Stimulated activated naive CD8-positive, alpha-beta T cell treated with anti-CD3 and anti-CD28 coated beads, Interleukin-15, amount 100 ng/mL, for 72 hours (primary cell): ENCODE measurements around the gene AAK1.
"Not testable (repeated sequence)": the region's sequence is repeated elsewhere in the genome, so short reads cannot be mapped to it uniquely, and the experiment has no call there.

ENCODE experiments used
- ATAC-seq: fragments of 150-1000 bp; cut with Tn5 transposase; 2 replicates; pipeline ENCODE4 v1.10.0; 2021; ENCODE audit warnings: mild to moderate bottlenecking, moderate library complexity
- DNase-seq, 2 donors: peaks; one replicate each; pipeline ENCODE4 v3.0.0; 2021 to 2022
- H3K27ac Mint-ChIP-seq, 2 donors: one replicate each; pipeline ENCODE4 v1.8.0; 2022; ENCODE audit warnings: mild to moderate bottlenecking in 2 of 2, mixed read lengths in 2 of 2, moderate library complexity in 2 of 2
- H3K27me3 Mint-ChIP-seq: one replicate; pipeline ENCODE4 v1.8.0; 2022; ENCODE audit warnings: mixed read lengths
- H3K4me1 Mint-ChIP-seq: one replicate; pipeline ENCODE4 v1.8.0; 2022; ENCODE audit warnings: mild to moderate bottlenecking, mixed read lengths
- H3K4me3 Mint-ChIP-seq, 2 donors: one replicate each; pipeline ENCODE4 v1.8.0; 2022; ENCODE audit warnings: mild to moderate bottlenecking in 2 of 2, mixed read lengths in 2 of 2, moderate library complexity in 1 of 2
- H3K9me3 Mint-ChIP-seq, 2 donors: one replicate each; pipeline ENCODE4 v1.8.0; 2022; ENCODE audit warnings: mixed read lengths in 2 of 2

Gene AAK1

GRCh38 chr2:69582582-69583176 lies 60.9 kb downstream of the AAK1 start:
- H3K27me3 Mint-ChIP-seq: no peaks in the 10 kb centered on the region

DNA sequence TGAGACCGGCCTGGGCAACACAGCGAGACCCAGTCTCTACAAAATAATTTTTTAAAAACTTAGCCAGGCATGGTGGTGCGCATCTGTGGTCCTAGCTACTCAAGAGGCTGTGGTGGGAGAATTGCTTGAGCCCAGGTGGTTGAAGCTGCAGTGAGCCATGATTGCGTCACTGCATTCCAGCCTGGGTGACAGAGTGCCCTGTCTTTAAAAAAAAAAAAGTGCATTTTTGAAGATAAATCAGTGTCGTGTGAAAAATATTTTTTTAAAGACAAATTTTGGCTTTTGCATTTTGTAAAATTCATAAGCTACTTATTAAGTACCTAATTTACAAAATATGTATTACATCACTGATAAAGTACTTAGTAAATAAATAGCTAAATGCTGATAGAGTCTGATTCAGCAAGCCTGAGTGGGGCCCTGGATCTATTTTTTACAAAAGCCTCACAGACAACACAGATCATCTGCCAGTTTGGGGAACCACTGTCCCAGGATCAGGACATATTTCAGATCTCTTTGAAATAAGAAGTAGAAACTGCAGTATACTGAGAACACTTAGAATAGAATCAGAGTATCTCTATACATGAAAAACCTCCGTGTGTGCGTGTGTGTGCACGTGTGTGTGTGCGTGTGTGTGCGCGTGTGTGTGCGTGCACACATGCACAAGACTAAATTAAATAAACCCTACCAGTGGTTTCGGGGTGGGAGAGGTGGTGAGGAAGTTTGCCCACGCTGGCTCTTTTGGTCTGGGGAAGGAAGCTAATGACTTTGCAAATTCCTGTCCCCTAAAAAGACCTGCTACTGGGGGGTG lies 61.6 kb downstream of the AAK1 start:
- H3K27me3 Mint-ChIP-seq: no peaks in the 10 kb centered on the region
- no peaks in the 10 kb centered on the region for H3K9me3 Mint-ChIP-seq
- ATAC-seq (no peak), DNase-seq (peak in 1 of 2 donors; percentile 23)
- peaks cover 96% of the 10 kb centered on the region for H3K4me1 Mint-ChIP-seq
- H3K27ac Mint-ChIP-seq: peak overlapping the region in 1 of 2 donors; percentile 11
- peak overlapping the region; percentile 70 for H3K4me3 Mint-ChIP-seq

More at GRCh38 chr2:69582582-69583176, 60.9 kb downstream of the AAK1 start:
- Mint-ChIP-seq H3K4me3 (peak overlapping the region; percentile 70), H3K9me3 (no peaks in the 10 kb centered on the region), H3K4me1 (peaks cover 93% of the 10 kb centered on the region), H3K27ac (peak overlapping the region; percentile 20 to 67)
- ATAC-seq (peak; percentile 48), DNase-seq (no peak)

DNA sequence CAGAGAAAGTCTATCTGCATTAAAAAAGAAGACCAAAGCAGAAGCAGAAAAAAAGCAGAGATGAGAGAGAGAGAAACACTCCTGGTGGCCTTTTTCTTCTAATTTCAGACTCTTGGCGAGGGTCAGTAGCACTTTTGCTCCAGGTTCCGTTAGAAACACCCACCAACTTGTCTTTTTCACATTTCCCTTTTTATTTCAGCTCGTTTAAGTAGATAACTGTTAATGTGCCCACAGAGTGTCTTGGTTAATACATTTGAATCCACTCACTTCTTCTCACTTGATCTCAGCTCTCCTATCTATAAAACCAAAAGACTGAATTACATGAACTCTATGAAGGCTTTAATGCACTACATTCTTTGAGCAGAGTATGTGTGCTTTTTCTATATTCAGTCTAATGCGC lies 63.1 kb downstream of the AAK1 start:
- no peak overlapping the region for H3K4me3 Mint-ChIP-seq
- ATAC-seq: no peak
- H3K9me3 Mint-ChIP-seq: no peaks in the 10 kb centered on the region
- peaks cover 94% of the 10 kb centered on the region for H3K4me1 Mint-ChIP-seq
- DNase-seq: no peak
- H3K27ac Mint-ChIP-seq: no peak overlapping the region
- H3K27me3 Mint-ChIP-seq: no peaks in the 10 kb centered on the region

DNA sequence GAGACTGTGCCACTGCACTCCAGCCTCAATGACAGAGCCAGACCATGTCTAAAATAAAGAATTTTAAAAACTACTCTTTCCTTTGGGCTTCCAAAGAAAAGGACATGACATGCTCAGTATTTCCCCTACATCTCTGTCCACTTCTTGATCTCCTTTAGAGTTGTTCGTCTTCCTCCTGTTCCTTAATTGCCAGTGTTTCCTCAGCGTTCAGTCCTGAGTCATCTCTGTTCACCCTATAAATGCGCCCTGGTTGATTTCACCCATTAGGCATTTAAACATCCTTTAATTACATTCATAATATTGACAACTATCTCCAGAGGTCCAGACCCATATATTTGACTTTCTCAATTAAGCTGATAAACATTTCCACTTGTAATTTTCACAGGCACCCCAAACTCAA lies 64.0 kb downstream of the AAK1 start:
- no peaks in the 10 kb centered on the region for H3K27me3 Mint-ChIP-seq
- H3K27ac Mint-ChIP-seq: peak overlapping the region in 1 of 2 donors; percentile 0
- ATAC-seq (no peak), DNase-seq (no peak)
- H3K4me3 Mint-ChIP-seq: peak overlapping the region in 1 of 2 donors; percentile 4
- no peaks in the 10 kb centered on the region for H3K9me3 Mint-ChIP-seq
- H3K4me1 Mint-ChIP-seq: peaks cover 87% of the 10 kb centered on the region

DNA sequence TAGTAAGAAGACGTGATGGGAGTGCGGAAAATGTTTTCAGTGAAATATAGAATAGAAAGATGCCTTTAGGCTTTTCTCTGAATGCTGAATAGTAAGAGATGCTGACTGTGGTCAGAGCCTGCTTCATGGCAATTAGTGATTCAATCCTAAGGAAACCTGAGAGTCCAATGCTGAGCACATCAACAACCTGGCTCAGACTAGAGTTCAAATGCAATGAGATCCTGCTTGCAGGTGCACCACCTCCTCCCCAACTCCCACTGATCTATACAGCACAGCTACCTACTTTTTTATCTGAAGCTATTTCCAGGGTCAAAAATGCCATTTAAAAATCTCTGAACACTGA lies 65.4 kb downstream of the AAK1 start:
- no peaks in the 10 kb centered on the region for H3K27me3 Mint-ChIP-seq
- peak overlapping the region in 1 of 2 donors; percentile 14 for H3K27ac Mint-ChIP-seq
- DNase-seq: no peak
- H3K4me1 Mint-ChIP-seq: peaks cover 87% of the 10 kb centered on the region
- H3K9me3 Mint-ChIP-seq: no peaks in the 10 kb centered on the region
- H3K4me3 Mint-ChIP-seq: no peak overlapping the region
- no peak for ATAC-seq

DNA sequence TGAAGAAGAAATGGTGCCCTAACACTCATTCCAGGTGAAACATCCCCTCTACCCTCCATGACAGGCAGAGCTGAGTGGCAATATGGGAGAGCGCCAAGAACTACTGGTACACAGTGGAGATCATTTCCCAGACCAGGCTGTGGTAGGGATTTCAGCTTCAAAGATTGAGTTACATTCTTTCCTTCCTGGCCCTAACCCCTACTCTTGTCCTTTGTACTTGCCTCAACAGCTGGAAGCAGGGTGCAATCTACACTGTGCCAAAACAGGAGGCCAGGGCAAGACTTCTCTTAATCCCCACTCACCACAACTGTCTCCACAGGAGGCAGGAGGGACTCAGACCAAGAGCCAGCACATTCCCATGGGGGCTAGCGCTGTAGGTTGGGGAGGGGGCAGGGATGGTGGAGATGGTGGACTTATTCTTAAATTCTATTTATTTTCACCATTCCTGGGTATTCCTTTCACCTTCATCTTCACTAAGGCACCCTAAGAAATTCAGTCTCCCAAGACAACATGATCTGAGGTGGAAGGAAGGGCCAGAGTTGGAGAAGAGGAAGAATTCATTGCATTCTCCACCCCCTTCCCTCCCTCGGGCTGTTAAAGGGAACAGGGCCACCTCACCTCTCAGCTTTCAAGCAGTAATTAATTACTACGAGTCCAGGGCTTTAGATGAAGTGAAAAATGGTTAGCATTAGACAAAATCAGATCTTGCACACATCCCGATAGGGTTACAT lies 65.9 kb downstream of the AAK1 start:
- DNase-seq (no peak), ATAC-seq (peak; percentile 11)
- no peak overlapping the region for H3K4me3 Mint-ChIP-seq
- H3K27ac Mint-ChIP-seq: peak overlapping the region in 1 of 2 donors; percentile 62
- no peaks in the 10 kb centered on the region for H3K9me3 Mint-ChIP-seq
- peaks cover 87% of the 10 kb centered on the region for H3K4me1 Mint-ChIP-seq
- H3K27me3 Mint-ChIP-seq: no peaks in the 10 kb centered on the region

DNA sequence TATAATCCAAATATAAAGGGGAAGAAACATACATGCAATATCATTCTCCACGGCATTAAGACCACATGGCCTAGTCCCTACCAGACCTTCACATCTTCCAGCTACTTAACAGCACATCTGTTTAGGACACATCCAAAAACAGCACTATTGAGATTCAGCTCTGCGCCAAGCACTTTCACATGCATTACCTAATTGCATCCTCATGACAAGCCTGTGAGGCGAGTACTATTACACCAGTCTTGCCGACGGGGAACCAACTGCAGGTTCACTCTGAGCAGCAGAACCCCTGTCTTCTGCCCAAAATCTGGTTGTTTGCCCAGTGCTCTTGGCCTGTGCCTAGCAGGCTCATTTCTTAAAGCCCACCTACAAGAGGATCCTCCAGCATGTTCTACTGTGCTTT lies 66.7 kb downstream of the AAK1 start:
- DNase-seq: no peak
- H3K4me3 Mint-ChIP-seq: no peak overlapping the region
- no peak overlapping the region for H3K27ac Mint-ChIP-seq
- no peaks in the 10 kb centered on the region for H3K27me3 Mint-ChIP-seq
- peak; percentile 25 for ATAC-seq
- peaks cover 86% of the 10 kb centered on the region for H3K4me1 Mint-ChIP-seq
- H3K9me3 Mint-ChIP-seq: no peaks in the 10 kb centered on the region

GRCh38 chr2:69575926-69576325 lies 67.6 kb downstream of the AAK1 start:
- no peak for DNase-seq
- peaks cover 89% of the 10 kb centered on the region for H3K4me1 Mint-ChIP-seq
- no peaks in the 10 kb centered on the region for H3K9me3 Mint-ChIP-seq
- no peak overlapping the region for H3K27ac Mint-ChIP-seq
- H3K4me3 Mint-ChIP-seq: no peak overlapping the region
- no peak for ATAC-seq
- no peaks in the 10 kb centered on the region for H3K27me3 Mint-ChIP-seq

- H3K9me3 Mint-ChIP-seq, H3K4me3 Mint-ChIP-seq, ATAC-seq, H3K27me3 Mint-ChIP-seq, DNase-seq: not testable (repeated sequence)
- H3K4me1 Mint-ChIP-seq: peaks cover 89% of the 10 kb centered on the region
- peak overlapping the region in 1 of 2 donors; percentile 8 for H3K27ac Mint-ChIP-seq
These were observed 68.2 kb downstream of the AAK1 start for GRCh38 chr2:69575371-69575770.

DNA sequence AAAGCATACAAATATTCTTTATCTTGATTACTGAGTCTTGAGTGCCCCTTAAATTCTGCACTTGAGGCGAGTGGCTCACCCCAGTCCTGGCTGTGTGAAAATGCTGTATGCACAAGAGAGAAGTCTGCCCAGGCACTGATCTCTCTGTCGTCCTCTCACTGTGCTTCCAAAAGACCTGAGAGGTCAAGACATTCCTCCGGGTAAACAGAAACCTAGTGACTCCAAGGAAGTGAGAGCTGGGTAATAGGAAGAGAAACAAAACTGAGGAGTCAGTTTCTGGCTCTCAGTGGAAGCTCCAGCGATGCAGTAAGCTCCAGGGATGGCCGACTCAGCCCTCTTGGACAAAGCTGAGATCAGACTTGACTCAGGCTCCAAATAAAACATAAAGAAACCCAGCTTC lies 70.9 kb downstream of the AAK1 start:
- Mint-ChIP-seq H3K27ac (peak overlapping the region; percentile 13 to 23), H3K27me3 (no peaks in the 10 kb centered on the region), H3K9me3 (no peaks in the 10 kb centered on the region), H3K4me3 (no peak overlapping the region), H3K4me1 (peaks cover 88% of the 10 kb centered on the region)
- no peak for DNase-seq
- ATAC-seq: no peak

GRCh38 chr2:69571189-69571588 lies 72.3 kb downstream of the AAK1 start:
- H3K4me1 Mint-ChIP-seq: peaks cover 88% of the 10 kb centered on the region
- H3K4me3 Mint-ChIP-seq: peak overlapping the region in 1 of 2 donors; percentile 43
- ATAC-seq: no peak
- no peaks in the 10 kb centered on the region for H3K27me3 Mint-ChIP-seq
- DNase-seq: no peak
- H3K9me3 Mint-ChIP-seq: no peaks in the 10 kb centered on the region
- H3K27ac Mint-ChIP-seq: peak overlapping the region; percentile 48 to 87

DNA sequence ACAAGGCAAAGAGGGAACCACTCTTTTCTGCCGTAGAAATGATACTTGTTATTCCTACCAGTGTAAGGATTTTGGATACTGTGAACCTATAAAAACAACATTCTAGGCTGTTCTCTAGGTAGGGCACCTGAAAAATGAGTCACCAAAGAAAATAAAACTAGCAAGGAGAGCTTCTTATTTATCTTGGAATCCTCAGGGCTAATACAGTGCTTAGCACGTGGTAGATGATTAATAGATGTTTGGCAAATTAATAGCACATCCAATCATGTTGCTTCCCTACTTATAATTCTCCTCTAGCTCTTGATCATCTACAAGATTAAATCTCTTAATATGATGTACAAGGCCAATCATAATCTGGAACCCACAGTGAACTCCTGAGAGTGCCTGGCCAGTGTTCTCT lies 73.1 kb downstream of the AAK1 start:
- H3K4me1 Mint-ChIP-seq: peaks cover 90% of the 10 kb centered on the region
- H3K27ac Mint-ChIP-seq: peak overlapping the region; percentile 1 to 87
- no peak for ATAC-seq
- no peaks in the 10 kb centered on the region for H3K27me3 Mint-ChIP-seq
- no peak for DNase-seq
- no peak overlapping the region for H3K4me3 Mint-ChIP-seq
- no peaks in the 10 kb centered on the region for H3K9me3 Mint-ChIP-seq

DNA sequence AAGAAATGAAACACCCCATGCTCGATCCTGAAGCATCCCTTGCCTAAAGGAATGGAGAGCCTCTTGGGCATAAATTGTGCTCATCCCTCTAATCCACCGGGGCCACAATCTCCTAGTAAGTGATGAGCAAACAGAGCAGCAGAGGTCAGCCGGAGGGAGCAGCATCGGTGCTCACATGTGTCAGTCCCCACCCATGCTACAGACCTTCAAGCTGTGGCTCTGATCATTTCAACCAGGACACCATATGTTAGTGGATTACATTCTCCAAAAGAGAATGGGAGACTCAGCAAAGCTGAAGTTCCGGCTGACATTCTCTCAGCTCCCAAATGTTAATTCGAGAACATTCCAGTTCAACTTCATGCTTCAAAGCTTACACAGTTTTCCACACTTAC lies 75.6 kb downstream of the AAK1 start:
- no peak for DNase-seq
- H3K4me1 Mint-ChIP-seq: peaks cover 97% of the 10 kb centered on the region
- H3K27ac Mint-ChIP-seq: no peak overlapping the region
- no peak for ATAC-seq
- H3K27me3 Mint-ChIP-seq: no peaks in the 10 kb centered on the region
- no peak overlapping the region for H3K4me3 Mint-ChIP-seq
- no peaks in the 10 kb centered on the region for H3K9me3 Mint-ChIP-seq

GRCh38 chr2:69567157-69567908 lies 76.2 kb downstream of the AAK1 start:
- H3K9me3 Mint-ChIP-seq: no peaks in the 10 kb centered on the region

GRCh38 chr2:69566669-69567068 lies 76.9 kb downstream of the AAK1 start:
- H3K4me3 Mint-ChIP-seq: peak overlapping the region; percentile 5 to 13
- ATAC-seq (peak; percentile 64), DNase-seq (no peak)
- no peak overlapping the region for H3K27ac Mint-ChIP-seq
- H3K4me1 Mint-ChIP-seq: peaks cover 98% of the 10 kb centered on the region
- H3K27me3 Mint-ChIP-seq: no peaks in the 10 kb centered on the region
- H3K9me3 Mint-ChIP-seq: no peaks in the 10 kb centered on the region

More at GRCh38 chr2:69567157-69567908, 76.2 kb downstream of the AAK1 start:
- H3K4me3 Mint-ChIP-seq: peak overlapping the region; percentile 5 to 13
- no peaks in the 10 kb centered on the region for H3K27me3 Mint-ChIP-seq
- peak; percentile 53 for ATAC-seq
- no peak overlapping the region for H3K27ac Mint-ChIP-seq
- H3K4me1 Mint-ChIP-seq: peaks cover 97% of the 10 kb centered on the region
- no peak for DNase-seq
